Activated CD8-positive, alpha-beta memory T cell treated with anti-CD3 and anti-CD28 coated beads, Interleukin-2, amount 50 U/mL, for 1 hour (primary cell): Measurements from ENCODE around the gene BAX.
A peak's percentile ranks its signal among the peaks of the same experiment; 100 is the strongest.

Experiments used
- DNase-seq: peaks from one replicate; pipeline ENCODE4 v3.0.0-alpha.2; 2020; ENCODE audit errors: extremely low read depth

The BAX gene

DNA sequence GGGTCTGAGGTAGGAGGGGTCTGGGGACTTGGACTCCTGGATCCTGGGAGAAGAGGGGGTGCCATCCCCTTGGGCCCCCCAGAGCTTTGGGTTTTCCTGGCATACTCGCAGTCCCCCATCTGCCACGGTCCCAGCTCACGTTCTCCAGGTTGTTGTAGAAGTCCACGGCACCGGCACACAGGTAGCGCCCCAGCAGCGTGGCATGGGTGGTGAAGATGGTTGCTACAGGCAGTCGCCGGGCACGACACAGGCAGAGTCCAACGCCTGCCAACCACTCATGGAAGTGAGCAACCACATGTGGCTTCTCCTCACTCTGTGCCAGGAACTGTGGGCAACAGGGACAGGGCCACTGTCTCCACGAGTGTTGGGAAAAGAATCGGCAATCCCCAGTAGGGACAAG is 31.0 kb downstream of the BAX start:
- no peak for DNase-seq

DNA sequence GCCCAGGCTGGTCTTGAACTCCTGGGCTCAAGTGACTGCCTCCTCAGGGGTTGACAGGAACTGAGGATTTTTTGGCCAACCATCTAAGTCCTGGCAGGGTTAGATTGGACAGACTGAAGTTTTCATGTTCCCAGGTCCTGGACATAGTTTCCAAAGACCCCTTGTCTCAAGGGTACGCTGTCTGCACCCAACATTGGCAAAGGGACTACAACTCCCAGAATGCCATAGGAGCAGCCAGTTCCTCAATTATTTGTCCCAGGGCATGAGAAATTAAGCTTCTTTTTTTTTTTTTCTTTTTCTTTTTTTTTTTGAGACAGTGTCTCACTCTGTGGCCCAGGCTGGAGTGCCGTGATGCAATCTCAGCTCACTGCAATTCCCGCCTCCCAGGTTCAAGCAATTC is 31.5 kb downstream of the BAX start:
- no peak for DNase-seq

DNA sequence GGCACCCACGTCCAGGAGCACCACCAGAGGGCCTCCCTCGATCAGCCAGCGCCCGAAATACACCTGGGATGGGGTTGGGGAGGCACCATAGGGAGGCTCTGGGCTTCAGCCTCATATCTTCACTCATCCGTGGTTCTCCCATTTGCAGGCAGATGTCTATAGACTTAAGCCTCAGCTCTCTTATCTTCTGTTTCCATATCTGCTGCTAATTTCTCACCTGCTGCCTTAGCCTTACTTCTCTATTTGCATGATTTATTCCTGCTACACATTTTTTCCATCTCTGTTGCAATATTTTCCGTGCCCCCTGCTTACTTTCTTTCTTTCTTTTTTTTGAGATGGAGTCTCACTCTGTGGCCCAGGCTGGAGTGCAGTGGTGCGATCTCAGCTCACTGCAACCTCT is 32.6 kb downstream of the BAX start:
- DNase-seq: no peak

DNA sequence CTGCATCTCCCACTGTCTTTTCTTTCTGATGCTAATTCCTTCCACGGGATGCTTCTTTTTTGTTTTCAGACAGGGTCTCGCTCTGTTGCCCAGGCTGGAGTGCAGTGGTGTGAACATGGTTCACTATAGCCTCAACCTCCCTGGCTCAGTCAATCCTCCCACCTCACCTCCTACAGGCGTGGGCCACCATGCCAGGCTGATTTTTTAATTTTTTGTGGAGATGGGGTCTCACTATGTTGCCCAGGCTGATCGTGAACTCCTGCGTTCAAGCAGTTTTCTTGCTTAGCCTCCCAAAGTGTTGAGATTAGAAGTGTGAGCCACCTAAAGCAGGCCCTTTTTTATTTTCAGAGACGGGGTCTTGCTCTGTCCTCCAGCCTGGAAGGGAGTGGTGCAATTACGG is 33.6 kb downstream of the BAX start:
- no peak for DNase-seq

DNA sequence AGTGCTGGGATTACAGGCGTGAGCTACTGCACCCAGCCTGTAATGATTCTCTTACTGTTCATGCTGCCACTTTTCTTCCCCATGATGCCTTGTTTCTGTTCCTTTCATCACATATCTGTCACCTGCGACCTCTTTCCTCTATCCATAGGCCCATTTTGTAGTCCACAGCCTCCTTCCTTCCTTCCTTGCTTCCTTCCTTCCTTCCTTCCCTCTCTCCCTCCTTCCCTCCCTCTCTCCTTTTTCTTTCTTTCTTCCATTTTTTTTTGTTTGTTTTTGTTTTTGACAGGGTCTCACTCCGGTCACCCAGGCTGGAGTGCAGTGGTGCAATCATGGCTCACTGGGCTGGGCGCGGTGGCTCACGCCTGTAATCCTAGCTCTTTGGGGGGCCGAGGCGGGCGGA is 34.2 kb downstream of the BAX start:
- DNase-seq: no peak

DNA sequence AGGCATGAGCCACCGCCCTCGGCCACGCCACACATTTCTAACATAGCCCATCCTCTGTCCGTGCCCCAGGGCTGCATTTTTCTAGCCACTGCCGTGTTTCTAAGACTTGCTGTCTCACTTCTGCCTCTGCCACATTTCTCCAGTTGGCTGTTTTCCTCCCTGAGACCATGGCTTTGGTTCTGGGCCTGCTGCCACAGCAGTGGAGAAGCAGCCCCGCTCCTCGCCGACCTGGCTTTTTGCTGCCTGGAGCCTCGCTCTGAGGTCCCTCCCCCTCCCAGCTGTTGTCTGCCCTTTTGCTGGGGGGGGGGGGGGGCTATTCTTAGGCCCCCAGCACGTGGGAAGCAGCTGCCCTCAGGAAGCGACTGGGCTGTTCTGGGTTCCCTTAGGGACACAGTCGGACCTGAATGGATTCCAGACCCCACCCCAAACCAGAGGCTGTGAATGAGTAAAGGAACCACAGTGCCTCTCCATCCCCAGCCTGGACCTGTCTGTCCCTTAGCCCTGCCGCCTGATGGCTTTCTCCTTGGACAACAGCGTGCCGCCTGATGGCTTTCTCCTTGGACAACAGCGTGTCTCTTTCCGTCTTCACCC is 35.1 kb downstream of the BAX start:
- no peak for DNase-seq

DNA sequence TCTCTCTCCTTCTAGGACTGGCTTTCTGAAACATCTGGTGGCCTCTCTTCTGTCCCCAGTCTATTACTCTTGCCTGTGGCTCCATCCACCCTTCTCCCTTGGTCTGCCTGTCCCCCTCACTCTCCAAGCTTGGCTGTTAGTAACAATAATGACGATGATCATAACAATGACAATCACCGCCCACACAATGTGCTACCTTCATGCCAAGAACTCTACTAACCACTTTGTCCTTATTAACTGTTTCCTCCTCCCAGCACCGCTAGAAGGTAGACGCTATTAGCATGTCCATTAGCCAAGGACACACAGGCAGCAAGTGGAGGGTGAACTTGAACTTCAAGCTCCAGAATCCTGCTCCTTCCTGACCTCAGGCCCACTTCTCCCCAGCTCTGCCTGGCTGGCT is 35.7 kb downstream of the BAX start:
- DNase-seq: no peak

DNA sequence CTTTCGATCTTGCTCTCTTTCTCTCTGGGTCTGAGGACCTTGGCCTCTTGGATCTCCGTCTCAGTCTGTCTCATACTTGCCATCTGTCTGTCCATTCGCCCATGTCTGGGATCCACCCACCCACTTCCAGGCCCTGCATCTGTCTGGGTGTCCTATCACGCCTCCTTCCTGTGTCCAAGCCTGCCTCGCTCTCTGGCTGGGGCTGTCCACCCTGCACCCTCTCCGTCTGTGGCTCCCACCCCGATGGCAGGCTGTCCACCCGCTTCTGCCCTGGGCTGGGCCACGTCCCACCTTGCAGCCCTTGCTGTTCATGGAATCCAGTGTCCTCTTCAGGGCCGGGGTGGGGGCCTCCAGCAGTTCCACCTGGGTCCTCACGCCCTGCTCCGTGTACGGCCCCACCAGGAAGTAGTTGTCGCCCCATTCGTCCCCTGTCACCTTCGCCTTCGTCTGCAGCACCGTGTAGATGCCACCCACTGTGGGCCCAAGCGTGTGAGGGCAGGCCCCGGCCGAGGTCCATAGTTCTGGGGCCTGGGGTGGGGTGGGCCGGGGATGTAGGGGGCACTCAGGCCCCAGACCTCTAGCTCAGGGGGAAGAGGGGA is 36.4 kb downstream of the BAX start:
- DNase-seq: no peak

DNA sequence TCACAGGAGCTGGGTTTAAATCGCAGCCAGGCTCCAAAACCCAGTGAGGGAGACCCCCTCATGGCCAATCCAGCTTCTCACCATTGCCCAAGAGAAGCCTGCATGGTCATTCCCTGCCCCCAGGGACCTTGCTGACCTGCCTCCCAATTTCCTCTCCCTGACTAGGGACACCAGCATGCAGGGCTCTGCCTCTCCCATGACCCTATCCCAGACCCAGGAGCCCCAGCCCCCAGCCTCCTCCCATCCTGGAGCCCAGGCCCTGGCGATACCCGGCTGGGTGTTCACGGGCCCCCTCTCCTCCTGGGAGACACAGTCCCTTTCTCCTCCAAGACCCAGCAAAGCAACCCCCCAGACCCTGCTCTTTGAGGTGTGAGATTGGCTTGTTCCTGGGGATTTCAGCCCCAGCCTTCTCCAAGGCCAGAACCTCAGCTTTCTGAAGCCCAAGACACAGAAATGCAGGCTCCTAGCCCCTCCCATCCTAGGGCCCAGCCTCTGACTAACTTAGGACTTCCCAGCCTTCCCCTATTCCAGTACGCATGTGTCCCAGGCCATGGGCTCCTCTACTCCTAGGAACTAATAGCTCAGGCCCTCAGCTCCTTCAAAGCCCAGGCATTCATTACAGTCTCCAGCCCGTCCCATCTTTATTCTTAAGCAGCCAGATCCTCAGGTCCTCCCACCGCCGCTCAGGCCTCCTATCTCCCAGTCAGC is 37.4 kb downstream of the BAX start:
- DNase-seq: no peak

DNA sequence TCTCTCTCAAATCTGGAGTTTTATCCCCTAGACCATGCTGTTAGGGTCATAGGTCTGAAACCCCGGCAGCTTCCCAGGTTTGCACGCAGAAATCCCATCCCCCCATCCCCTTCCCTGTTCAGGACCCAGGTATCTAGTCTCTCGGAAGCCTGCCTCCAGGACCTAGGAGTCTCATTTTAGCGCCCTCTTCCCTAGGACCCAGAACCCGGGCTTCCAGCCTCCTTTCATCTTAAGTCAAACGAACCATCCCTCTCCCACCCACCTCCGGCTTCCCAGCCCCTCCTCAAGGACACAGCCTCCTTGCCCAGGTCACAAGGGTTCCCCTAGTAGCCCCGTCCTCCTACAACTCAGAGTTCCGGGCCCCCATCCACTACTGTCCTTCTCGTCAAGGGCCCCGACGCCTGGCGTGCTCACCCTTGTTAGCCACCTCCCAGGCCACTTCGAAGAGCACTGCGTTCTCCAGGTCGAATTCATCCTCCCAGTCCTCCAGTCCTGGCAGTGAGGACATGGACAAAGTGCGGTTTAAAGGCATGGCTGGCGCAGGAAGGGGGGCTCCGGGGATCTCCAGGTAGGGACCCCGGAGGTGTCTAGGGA is 38.0 kb downstream of the BAX start:
- no peak for DNase-seq

DNA sequence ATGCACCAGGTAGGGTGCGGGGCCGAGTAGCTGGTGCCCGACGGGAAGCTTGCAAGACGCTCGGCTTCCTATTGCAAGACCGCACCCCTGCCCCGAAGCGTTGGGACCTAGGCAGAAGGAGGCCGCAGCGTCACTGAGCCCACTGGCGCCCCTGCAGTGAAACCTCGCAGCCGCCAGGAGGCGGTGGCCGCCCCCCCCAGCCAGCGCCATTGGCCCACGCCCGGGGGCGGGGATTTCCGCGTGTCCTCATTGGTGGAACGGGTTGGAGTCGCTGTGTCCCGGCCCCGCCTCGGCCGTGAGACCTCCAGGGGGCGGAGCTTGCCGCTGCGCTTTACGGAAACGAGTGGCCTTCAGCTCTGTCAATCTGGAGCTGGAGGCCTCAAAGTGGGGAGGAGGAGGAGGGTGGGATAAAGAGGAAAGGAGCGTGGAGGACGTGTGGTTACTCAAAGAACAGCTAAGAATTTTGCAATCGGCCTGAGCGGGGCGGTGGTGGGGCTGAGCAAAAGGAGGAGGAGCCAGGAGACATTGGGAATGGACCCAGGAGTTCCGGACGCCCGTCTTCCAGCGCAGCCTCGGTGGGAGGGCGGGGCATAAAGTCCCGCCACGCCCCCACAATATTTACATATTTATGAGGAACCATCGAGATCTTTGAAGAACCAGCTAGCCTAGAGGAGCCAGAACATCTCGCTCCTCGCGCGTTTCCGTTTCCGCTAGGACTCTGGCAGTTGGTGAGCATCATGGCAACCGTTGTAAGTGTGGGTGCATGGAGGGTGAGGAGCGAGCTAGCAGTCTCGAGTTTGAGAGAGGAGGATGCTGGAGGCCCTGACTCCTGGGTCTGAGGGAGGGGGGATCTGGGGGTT is 38.7 kb downstream of the BAX start, which contains the start of the genes GYS1 and RUVBL2:
Gene GYS1, minus strand, starts transcription at position 135 of the 860 bp plus-strand sequence. CDS start 197 bp downstream, outside the sequence.
Gene RUVBL2, plus strand, starts transcription at position 713 of the 860 bp plus-strand sequence. Its CDS starts 25 bp downstream, at position 738.
- peak; percentile 94 for DNase-seq

DNA sequence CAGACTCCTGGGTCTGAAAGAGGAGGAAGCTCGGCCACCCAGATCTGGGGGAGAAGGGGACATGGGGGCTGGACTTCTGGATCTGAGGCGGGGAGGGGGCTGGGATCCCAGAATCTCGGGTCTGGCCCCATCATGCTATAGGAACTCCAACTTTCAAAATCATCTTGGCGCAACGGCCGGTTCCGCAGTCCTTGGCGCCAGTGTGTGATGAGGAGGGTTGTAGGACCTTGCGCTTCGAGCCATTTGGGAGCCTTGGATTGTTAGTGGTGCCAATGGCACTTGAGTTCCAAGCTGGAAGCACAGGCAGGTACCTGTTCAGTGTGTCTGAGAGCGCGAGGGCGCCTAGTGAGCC is 39.3 kb downstream of the BAX start:
- DNase-seq: no peak

DNA sequence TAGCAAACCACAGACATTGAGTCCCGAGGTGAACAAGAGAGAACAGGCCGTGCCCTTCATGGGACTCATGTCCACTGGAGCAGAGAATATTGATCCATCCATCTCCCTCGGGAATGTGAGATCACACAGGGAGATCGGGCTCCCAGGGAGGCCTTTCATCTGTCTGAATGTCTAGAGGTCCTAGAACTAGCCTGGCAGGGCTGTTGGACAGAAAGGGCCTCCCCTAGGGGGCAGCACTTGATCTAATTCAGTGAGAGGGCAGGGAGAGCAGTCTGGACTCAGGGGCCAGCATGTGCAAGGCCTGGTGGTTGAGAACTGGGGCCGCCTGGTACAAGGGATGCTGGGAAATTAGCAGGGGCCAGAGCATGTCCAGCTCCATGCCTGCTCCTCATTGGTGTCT is 43.3 kb downstream of the BAX start:
- DNase-seq: no peak

DNA sequence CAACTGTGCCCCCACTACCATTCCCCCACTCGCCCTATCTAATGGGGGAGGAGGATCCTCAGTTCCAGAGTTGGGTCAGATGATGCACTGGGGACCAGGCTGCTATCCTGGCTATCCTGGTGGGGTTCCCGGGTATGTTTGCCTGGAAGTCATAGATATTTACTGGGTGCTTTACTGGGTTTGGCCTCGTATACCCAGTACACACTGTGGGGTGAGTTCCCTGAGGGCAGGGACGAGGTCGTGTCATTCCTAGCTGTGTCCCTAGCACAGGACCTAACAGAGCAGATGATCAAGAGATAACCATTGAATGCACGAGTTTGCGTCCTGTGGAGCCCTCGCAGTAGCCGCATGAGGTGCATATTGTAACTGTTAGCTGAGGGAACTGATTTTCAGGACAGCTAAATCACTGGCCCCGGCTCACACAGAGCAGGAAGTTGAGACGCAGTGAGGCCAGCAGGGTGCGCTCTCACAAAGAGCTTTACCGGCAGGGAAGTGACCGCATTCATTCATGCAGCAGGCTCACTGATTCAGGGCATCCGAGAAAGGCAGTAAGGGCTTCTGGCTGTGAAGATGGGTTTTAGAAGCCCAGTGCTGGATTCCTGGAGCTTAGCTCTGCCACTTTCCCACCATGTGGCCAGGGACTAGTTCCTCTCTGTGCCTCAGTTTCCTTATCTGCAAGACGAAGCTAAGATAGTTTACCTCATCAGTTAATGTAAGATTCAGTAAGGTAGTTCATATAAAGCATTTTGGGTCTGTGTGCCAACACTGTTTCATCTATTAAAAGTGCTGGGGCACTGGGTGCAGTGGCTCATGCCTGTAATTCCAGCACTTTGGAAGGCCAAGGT is 45.0 kb downstream of the BAX start:
- DNase-seq: peak; percentile 38

DNA sequence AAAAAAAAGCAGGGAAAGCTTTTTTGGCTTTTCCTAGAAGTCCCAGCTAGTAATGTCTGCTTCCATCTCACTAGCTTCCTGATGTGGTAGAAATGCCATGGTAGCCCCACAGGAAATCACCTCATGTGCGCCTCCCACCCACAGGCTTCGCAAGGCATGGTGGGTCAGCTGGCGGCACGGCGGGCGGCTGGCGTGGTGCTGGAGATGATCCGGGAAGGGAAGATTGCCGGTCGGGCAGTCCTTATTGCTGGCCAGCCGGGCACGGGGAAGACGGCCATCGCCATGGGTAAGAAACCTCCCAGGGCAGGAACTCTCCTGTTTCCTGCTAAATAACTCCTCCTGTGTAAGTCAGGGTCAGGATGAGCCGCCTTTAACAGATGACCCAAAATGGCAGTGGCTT is 49.5 kb downstream of the BAX start:
- no peak for DNase-seq

DNA sequence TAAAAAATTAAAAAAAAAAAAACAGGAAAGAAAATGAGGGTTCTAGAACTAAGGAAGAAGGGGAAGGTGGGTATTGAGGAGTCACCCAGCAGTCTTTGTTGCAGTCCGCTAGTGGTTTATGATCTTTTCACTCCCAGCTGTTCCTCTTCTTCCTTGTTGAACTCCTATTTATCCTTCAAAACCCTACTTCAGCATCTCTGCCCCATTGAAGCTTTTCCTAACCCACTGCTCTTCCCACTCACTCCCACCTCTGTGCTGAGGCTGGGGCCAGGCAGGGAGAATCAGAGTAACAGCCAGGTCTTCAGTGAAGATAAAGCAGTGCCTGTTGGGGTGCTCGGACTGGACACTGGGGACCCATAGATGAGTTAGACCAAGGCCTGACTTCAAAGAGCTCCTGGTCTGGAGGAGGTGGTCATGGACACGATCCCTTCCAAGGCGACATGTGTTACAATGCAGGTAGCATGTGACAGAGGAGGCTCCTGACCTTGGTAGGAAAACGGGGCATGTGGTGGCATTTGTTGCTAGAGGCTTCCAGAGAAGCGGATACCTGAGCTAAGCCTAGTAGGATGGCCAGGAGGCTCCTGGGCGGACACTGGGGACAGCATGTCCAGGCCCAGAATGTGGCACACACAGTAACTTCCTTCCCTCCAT is 50.4 kb downstream of the BAX start:
- DNase-seq: no peak

DNA sequence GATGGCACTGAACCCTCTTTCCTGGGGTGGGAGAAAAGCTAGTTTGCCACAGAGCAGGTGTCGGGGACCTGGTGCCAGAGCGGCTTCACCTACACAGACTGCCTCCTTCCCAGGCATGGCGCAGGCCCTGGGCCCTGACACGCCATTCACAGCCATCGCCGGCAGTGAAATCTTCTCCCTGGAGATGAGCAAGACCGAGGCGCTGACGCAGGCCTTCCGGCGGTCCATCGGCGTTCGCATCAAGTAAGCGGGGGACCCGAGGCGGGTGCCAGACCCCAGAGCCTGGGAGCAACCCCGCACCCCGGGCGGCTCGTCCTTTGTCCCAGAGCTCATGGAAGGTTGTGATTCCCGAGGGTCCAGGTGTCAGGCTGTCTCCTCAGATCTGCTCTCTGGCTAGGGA is 52.2 kb downstream of the BAX start:
- no peak for DNase-seq

DNA sequence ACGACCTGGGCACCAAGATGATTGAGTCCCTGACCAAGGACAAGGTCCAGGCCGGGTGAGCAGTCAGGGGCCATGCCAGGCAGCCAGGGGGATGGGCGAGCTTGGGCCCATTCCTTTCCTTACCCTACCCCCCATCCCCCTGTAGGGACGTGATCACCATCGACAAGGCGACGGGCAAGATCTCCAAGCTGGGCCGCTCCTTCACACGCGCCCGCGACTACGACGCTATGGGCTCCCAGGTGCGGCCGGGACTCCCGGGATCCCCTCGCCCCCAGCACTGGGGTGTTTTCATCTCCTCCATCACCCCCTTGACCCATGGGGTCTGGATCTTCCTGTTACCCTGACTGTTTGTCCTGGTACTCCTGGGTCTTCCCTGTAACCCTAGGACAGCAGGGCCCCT is 55.2 kb downstream of the BAX start:
- no peak for DNase-seq

DNA sequence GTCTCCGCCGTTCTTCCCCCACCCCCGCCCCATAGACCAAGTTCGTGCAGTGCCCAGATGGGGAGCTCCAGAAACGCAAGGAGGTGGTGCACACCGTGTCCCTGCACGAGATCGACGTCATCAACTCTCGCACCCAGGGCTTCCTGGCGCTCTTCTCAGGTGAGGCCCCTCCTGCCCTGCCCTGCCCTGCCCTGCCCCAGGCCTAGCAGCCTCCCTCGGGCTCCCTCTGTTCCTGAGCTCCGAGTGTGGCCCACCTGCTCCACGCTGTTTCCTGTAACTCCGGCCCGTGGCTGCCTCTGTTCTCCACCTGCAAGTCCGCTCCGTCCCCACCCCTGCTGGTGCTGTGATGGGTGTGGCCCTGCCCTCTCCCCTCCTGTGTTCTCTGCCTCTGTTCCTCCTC is 55.8 kb downstream of the BAX start:
- no peak for DNase-seq

DNA sequence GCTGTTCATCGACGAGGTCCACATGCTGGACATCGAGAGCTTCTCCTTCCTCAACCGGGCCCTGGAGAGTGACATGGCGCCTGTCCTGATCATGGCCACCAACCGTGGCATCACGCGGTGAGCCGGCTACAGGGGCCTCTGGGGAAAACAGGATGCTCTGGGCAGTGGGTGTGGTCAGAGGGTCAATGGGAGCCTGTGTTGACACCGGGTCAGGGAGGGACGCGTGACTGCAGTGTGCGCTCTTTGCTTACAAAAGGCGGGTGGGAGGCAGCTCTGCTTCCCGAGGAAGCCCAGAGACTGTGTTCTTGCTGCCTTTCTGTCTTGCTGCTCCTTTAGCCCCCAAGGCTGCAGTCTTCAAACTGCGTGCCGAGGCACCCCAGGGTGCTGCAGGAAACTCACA is 56.5 kb downstream of the BAX start:
- DNase-seq: no peak
